GM19238 (cell line): ENCODE measurements around the gene AANAT.

Experiments
- DNase-seq: peaks from one replicate; pipeline ENCODE4 v3.0.0; 2011; ENCODE audit warnings: low spot score; ENCODE audit not compliant: insufficient read length

The AANAT gene

GRCh38 chr17:76442341-76443338 is 24.8 kb upstream of the AANAT start:
- DNase-seq = no peak

- DNase-seq = no peak
Measured at GRCh38 chr17:76444518-76445311, 22.7 kb upstream of the AANAT start.

- DNase-seq = no peak
Measured at GRCh38 chr17:76445697-76446448, 21.5 kb upstream of the AANAT start.

- no peak for DNase-seq
Measured at GRCh38 chr17:76446449-76447231, 20.8 kb upstream of the AANAT start.

GRCh38 chr17:76447931-76448652 is 19.3 kb upstream of the AANAT start:
- DNase-seq = no peak

GRCh38 chr17:76449126-76449525 is 18.3 kb upstream of the AANAT start:
- no peak for DNase-seq

GRCh38 chr17:76451506-76451905 is 15.9 kb upstream of the AANAT start:
- DNase-seq = no peak

- DNase-seq = no peak
Measured at GRCh38 chr17:76452127-76452659, 15.2 kb upstream of the AANAT start.

GRCh38 chr17:76452660-76453430 is 14.6 kb upstream of the AANAT start, which contains the start of gene UBE2O:
Gene UBE2O (minus strand): TSS chr17:76453152. CDS start chr17:76453141, 11 bp downstream.
- peak; percentile 96 for DNase-seq

- DNase-seq = no peak
Measured at GRCh38 chr17:76453431-76453743, 14.0 kb upstream of the AANAT start.

GRCh38 chr17:76458580-76459490 is 8.6 kb upstream of the AANAT start:
- DNase-seq = peak; percentile 45

GRCh38 chr17:76459674-76460073 is 7.7 kb upstream of the AANAT start:
- no peak for DNase-seq

GRCh38 chr17:76461765-76462555 is 5.4 kb upstream of the AANAT start:
- no peak for DNase-seq

GRCh38 chr17:76462556-76463290 is 4.7 kb upstream of the AANAT start:
- DNase-seq = no peak

GRCh38 chr17:76466775-76467130 is 650 bp upstream of the AANAT start:
- no peak for DNase-seq

- DNase-seq = no peak
Measured at GRCh38 chr17:76467809-76468633, 618 bp downstream of the AANAT start.
